ENCODE results near the gene RHO.

Gene RHO

DNA sequence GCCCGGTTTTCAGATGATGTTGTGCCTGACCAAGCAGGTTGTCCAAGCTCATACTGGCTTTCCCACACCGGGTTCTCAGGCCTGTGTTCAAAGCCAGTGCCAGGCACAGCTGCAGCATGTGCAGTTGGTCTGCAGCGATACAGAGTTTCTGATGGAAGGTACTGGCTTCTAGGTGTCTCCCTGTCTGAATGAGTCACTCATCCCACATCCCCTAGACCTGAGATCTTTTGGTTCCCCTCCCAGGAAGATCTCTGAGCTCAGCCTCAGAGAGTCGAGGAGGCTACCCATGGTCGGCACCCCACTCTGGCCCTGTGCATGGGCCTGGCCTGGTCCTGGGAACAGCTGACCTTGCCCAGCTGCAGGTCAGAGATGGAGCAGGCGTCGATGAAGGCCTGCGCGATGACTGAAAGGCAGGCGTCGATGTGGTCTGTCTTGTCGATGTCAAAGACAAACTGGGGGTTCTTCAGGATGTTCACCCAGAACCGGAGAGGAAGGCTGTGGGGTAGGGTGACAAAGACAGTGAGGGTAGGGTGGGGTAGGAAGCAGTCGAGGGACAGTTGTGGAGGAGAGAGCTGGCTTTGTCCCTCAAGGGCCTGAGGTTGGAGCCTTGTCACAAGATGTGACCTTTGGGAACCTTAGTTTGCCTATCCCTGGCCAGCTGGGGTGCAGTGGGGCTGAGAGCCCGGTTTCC is 29.8 kb downstream of the RHO start:
- DNase-seq (ENCODE audit: extremely low read depth in 1 of 2, low read depth in 1 of 2) = no peak

DNA sequence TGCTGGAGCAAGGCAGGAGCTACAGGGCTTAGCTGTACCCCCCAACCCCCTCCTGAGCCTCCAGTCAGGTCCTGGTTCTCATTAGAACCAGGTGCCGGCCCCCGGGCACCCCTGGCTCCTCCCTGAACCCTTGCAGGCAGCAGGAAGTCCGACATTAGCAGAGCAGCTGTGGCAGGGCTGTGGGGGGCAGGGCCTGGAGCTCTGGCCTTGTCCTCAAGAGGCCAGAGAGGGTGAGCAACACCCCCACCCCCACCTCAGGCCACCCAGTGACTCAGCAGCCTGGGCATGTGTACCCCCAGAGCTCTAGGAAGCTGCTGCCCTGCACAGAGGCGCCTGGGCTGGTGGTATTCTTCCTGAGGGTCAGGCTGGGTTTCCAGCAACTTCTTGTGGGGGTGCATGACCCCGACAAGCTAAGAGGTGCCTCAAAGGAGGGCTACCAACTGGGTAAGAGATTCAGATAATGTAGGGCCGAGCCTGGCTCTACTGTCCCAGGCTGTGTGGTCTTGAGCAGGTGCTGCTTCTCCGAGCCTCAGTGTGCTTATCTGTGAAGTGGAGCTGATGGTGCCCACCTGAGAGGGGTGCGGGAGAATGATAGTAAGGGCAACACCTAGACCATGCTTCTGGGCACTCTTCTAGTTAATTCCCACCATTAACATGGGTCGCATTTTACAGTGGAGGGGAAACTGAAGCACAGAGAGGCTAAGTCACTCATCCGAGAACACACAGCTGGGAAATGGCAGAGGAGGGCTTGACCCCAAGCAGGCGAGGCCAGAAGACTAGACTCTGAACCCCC is 30.5 kb downstream of the RHO start:
- DNase-seq (ENCODE audit: extremely low read depth in 1 of 2, low read depth in 1 of 2) = no peak

DNA sequence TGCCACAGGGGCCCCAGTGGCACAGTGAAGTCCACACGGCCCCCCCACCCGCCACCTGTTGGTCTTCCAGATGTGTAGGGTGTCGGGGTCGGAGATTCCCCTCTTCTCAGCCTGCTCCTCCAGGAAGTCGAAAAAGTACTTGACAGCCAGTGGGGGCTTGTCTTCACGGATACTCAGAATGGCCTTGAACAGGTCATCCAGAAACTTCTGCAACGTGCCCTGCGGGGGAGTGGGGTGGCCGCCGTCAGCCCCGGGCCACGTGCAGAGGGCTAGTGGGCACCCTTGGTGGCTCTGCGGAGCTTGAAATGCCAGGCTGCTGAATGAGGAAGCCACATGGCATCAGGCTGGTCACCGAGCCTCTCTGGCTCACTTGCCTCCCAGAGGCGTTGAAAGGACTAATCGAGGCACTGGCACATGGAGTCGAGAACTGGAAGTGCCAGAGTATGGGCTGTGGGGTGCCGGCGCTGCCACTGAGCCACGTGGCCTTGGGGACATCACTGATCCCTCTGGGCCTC is 31.2 kb downstream of the RHO start:
- DNase-seq (ENCODE audit: extremely low read depth in 1 of 2, low read depth in 1 of 2) = no peak

DNA sequence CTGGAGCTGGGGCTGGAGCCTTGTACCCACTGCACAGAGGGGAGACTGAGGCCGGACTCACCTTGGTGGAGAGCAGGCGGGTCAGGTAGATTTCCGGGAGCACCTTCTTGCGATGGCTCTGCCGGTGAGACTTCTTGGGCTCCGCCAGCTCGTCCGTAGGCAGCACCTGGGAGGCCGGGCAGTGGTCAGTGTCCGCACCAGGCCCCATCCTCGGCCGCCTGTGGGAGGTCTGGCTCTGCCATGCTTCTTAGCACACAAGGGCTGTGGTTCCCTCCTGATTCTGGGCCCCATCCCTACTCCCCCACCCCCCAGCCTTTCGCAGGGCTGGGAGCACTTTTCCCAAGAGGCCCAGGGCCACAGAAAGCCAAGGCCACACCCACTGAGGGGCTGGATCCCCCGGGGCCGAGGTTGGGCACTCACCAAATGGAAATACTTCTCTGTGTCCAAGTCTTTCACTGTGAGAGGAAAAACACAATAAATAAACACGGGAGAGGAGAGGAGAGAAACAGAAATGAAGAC is 31.9 kb downstream of the RHO start:
- no peak for DNase-seq (ENCODE audit: extremely low read depth in 1 of 2, low read depth in 1 of 2)

DNA sequence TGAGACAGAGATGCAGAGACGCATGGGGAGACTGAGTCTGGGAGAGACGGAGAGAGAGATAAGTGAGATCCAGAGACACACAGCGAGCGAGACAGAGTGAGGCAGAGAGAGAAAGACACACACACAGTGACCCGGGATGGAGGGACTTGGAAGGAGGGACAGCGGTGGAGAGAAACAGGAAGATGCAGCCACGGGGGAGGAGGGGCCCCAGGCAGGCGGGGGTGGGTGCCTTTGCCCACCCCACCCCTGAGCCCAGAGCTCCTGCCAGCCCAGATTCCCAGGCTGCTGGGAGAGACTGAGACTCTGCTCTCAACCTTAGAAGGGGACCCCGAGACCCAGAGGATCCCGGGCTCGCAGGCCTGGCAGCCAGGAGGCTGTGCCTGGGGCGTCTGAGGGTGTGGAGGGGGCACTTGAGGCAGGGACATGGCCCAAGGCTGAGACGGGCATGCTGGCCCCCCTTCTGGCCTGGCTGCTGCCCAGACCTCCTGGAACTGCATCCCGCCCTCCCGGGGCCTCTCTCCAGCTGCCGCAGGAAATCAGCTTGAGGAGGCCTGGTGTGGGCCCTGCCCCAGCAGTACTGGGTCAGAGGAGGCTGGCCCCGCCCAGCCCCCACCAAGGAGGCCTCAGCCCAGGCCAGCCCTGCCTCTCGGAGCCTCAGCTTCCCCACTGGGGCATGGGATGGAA is 32.6 kb downstream of the RHO start:
- DNase-seq (ENCODE audit: extremely low read depth in 1 of 2, low read depth in 1 of 2) = no peak

DNA sequence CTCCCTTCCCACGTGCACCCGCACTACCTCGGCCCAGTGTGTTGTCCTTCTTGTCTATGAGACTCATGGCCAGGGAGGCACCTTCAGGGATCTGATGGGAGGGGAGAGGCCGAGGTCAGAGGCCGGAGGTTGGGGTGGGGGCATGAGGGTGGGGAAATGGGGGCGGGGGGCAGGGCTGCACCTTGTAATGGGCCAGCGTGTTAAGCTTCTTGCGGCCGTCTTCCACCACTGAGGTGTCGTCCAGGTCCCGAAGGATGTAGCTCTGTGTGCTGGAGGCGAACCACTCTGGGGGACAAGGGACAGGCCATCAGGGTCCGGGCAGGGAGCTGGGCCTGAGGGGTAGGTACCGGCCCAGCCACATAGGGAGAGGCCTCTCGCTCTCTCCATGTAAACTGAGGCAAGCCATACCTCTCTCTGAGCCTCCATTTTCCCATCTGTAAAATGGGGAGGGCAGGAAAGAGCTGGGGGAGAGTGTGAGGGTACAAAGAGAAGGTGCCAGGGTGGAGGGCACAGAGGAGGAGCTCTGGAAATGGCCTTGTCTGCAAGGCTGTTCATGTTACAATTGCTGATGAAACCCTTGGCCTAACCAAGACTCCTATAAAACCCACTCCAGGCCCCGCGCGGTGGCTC is 33.3 kb downstream of the RHO start:
- DNase-seq (ENCODE audit: extremely low read depth in 1 of 2, low read depth in 1 of 2) = no peak

DNA sequence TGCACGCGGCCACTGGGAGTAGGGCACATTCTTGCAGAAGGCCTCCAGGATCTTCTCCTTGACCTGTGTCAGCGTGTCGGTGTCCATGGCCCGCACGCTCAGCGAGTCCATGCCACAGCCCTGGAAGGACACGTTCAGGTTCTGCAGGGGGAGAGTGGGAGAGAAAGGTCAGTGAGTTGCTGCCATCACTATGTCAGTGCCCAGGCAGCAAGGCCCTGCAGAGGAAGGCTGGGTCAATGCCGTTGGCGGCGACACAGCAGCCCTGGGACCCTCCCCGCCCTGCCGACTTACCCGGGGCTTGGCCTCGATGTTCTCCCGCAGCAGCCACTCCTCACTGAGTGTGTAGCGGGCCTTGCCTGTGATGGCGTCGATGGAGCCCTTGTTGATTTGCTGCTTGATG is 34.4 kb downstream of the RHO start:
- DNase-seq (ENCODE audit: extremely low read depth in 1 of 2, low read depth in 1 of 2) = no peak

DNA sequence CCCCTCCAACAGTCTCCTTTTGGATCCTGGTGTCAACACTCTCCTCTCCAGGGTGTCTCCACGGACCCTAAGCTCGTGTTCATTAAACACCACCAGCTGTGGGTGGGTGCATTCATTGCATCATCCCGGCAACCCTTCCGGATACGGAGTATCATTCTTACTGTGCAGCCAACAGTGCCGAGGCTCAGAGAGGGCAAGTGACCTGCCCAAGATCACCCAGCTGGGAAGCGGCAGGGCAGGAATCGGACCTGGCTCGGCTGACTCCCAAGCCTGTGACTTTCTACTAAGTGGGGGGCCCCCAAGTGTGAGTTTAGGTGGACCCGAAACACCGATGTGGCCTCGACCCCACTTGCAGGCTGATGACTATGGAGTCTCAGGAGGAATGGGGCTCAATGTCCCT is 34.9 kb downstream of the RHO start:
- no peak for DNase-seq (ENCODE audit: extremely low read depth in 1 of 2, low read depth in 1 of 2)

DNA sequence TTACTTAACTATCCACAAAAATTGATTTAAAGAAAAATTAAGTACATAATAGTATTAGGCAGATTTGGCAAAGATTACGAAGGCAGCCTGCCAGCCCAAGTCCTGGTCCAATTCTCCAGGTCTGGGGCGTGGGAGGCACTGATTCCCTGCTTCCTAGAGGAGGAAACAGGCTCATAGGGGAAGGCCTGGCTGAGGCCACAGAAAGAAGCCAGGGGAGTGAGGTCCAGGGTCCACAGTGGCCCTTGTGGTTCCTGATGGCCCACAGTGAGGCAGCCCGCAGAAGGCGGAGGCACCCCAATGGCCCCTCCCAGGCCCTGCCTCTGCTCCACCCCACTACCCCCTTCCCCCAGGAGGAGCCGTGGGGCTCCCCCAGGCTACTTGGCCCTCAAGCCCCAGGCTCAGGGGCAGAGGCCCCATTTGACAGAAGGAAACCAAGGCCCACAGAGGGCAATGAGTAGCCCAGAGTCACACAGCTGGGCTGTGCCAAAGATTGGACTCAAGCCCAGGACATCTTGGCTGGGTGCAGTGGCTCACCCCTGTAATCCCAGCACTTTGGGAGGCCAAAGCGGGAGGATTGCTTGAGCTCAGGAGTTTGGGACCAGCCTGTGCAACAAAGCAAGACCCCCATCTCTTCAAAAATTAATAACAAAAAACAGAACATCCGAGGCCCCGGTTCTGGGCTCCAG is 35.6 kb downstream of the RHO start:
- DNase-seq (ENCODE audit: extremely low read depth in 1 of 2, low read depth in 1 of 2) = no peak

DNA sequence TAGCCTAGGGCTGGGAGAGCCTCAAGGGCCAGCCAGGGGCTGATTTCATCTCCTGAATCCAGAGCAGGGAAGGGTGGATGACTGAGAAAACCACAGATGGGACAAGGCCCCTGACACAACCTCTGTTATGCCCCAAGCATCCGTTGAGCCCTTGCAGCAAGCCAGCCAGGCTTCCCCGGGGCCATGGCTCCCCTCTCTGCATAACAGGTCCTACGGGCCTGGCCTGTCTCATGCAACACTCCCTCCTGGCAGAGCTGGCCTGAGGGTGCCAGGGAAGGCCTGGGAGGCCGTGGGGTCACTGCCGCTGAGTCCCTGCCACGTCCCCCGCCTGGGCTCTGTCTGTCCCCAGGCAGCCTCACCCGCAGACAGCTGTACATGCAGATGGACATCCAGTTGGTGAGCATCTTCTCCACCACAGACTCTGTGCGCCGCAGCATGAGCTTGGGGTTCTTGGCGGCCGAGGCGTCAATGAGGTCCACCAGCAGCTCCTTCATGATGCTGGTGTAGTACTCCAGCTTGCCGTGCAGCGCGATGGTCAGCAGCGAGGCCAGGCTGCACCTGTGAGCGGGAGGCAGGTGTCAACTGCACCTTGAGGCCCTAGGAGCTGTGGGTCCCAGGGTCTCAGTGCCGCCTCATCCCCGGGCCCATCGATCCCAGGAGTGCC is 36.7 kb downstream of the RHO start:
- DNase-seq (ENCODE audit: extremely low read depth in 1 of 2, low read depth in 1 of 2) = no peak

DNA sequence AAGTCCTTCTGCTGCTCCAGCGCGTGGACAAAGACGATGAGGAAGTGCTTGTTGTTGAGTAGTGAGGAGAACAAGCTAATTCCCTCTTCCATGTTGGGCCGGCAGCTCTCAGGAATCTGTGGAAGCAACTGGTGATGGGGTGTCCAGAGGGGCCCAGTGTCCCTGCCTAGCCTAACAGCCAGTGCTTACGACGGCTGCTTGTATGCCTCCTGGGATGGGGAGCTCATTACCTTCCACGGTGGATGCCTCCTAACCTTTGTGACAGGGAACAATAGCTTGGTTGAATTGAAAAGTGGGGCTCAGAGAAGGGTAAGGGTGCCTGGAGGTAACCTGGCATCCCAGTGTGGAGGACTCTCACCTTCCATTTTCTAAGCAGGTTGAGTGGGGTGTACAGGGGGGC is 37.5 kb downstream of the RHO start:
- no peak for DNase-seq (ENCODE audit: extremely low read depth in 1 of 2, low read depth in 1 of 2)

DNA sequence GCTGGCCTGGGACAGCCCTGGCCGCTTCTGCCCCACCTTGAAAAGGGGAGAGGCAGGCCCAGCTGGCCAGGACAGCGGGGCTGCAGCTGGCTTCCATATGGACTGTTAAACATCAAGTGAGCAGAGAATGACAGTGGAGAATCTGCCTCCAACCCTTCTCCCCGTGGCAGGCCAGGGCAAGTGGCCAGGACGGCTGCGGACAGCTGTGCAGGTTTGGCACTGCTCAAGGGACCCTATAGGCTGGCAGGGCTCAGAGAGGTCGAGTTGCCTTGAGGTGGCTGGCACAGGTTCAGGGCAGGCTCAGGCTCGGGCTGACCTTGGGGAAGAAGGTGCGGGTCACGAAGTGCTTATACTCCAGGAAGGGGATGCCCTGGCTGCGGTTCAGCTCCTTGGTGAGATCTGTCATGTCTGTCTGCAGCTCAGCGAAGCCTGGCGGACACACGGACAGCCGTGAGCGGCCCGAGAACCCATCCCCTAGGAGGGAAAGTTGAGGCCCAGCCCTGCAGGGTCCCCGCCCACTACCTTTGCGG is 38.8 kb downstream of the RHO start:
- DNase-seq (ENCODE audit: extremely low read depth in 1 of 2, low read depth in 1 of 2) = no peak

DNA sequence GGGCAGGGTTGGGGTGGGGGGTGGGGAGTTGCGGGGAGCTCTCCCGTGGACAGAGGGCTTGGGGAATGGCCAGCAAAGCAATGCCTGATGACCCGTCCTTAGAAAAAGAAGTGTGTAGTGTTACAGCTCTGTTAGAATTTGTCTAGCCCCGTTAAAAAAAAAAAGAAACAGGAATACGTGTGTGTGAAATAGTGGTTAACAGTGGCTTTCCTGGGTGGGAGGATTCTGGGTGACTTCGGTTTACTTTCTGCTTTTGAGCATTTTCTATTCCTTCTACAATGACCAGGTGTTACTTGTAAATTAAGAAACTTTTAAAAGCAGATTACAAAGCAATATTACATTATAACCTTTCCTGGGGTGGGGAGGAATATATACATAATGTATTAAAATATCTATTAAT is 39.5 kb downstream of the RHO start:
- DNase-seq (ENCODE audit: extremely low read depth in 1 of 2, low read depth in 1 of 2) = no peak

DNA sequence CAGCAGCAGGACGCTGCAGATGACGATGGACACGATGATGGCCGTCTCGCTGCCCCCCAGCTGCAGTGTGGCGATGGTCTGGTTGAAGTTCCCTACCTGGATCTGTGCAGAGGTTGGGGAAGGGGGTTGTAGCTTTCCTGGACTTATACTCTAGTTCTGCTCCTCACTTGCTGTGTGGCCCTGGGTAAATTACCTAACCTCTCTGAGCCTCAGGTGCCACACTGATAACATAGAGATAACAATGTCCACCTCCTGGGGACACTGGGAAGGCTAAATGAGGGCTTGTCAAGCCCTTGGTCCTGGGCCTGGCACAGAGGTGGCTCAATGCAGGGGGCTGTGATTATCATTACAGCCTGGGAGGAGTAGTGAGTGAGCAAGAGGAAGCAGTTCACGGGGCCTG is 41.4 kb downstream of the RHO start:
- no peak for DNase-seq (ENCODE audit: extremely low read depth in 1 of 2, low read depth in 1 of 2)

DNA sequence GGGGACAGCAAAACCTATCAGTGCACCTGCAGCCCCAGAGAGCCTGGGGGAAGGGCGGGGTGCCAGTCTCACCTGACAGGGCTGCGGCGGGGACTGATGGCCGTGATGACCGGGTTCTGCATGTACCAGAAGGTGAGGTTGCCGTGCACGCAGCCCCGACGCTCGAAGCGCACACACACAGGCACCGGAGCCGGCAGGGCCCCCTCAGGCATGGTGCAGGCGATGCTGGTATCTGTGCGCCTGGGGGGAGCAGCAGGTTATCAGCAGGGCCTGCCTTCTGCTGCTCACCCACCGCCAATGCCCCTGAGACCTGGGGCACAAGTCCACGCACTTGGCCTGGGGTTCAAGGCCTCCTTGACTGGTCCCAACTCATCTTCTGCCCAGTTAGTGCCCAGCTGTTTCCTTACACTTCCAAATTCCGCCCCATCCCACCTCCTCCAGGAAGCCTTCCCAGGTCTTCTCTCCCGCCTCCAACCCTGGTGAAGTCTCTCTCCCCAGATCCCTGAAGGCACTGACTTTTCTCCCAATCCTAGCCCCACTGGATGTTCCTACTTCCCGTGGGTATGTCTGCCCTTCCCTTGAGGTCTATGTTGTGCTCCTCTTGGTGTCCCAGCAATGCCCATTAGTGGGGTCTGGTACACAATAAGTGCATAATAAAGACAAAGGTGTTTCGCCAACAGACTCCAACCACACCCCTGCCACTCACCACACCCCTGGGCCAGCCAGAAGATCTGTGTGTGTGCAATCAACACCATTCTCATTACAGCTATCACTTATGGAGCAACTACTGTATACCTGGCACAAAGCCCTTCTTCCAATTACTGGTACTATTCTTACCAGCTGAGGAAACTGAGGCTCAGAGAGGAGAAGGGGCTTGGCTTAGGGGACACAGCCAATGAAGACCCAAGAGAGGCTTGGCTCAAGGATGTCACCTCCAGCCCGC is 43.4 kb downstream of the RHO start:
- DNase-seq (ENCODE audit: extremely low read depth in 1 of 2, low read depth in 1 of 2) = no peak

DNA sequence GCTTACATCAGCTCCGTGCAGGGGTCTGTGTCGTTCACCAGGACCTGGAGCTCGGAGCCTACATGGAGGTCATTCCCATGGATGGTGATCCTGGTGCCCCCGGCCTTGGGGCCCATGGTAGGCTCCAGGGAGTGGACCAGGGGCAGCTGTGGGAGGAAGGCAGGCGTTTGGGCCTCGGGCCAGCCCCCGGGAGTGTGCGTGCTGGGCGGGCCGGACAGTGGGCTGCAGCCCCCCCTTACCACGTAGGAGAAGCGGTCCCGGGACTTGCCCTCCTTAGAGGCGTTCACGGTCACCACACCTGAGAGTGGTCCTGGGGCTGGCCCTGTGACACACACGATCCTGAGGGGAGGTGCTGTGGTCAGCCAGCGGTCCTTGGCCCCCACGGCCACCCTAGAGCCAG is 44.2 kb downstream of the RHO start:
- DNase-seq (ENCODE audit: extremely low read depth in 1 of 2, low read depth in 1 of 2) = no peak

DNA sequence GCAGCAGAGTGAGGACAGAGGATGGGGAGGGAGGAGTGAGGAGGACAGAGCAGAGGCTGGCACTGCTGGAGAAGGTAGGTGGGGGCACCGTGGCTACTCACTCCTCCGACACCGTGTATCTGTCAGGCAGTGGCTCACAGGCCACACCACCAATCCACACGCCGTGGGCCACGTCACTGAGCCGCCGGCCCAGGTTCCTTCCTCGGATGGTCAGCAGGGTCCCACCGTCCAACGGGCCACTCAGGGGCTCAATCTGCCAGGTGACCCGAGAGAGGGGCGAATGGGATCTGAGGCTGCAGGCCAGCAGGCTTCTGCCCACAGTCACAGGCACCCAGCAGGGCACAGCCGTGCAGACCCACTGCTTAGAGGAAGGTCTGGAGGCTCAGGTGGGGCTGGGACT is 45.1 kb downstream of the RHO start:
- DNase-seq (ENCODE audit: extremely low read depth in 1 of 2, low read depth in 1 of 2) = no peak

DNA sequence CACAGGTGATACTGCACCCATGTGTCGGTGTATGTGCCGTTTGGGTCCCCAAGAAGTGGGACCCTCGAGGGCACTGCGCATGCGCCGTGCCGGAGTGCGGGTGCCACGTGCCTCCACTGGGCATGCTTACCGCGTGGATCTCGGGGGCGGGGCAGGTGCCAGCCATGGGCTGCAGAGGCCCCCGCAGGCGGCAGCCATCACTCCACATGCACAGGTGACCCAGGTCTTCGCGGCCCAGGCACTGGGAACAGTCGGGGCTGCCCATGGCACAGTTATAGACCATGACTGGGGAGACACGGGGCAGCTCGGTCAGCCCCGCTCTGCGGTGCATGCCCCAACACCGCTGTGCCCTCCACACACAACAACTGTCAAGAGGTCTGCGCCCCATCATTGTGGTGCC is 45.8 kb downstream of the RHO start:
- DNase-seq (ENCODE audit: extremely low read depth in 1 of 2, low read depth in 1 of 2) = no peak

All from stimulated activated CD8-positive, alpha-beta memory T cell treated with anti-CD3 and anti-CD28 coated beads, Interleukin-7, amount 100 ng/mL, for 48 hours (primary cell).